ENCODE results near the gene ATP2A1.
"Not testable (repeated sequence)": the region's sequence is repeated elsewhere in the genome, so short reads cannot be mapped to it uniquely, and the experiment has no call there.

The ATP2A1 gene

GRCh38 chr16:28879841-28880588 lies 1.7 kb downstream of the ATP2A1 start:
- no peaks in the 10 kb centered on the region; the same call in 1 of the 2 replicates for H3F3A ChIP-seq (ENCODE audit: low read depth)
- H3K79me2 ChIP-seq (ENCODE audit: insufficient read depth, low read length): peaks cover 14% of the 10 kb centered on the region
- peak overlapping the region; percentile 90 for H3K9ac ChIP-seq (ENCODE audit: low read depth, low read length, poor library complexity, severe bottlenecking)
- no peaks in the 10 kb centered on the region for H3K9me3 ChIP-seq (ENCODE audit: insufficient read depth, low read depth, low read length)
- H3K36me3 ChIP-seq (ENCODE audit: insufficient read depth, low read length): no peaks in the 10 kb centered on the region
- no peaks in the 10 kb centered on the region for H3K9me2 ChIP-seq (replicated peaks; ENCODE audit: low read depth, low read length)
- TF ChIP-seq EZH2phosphoT487 (IDR thresholded peaks at IDR 0.05; ENCODE audit: borderline replicate concordance): no peak
- TF ChIP-seq, protein P1, sequence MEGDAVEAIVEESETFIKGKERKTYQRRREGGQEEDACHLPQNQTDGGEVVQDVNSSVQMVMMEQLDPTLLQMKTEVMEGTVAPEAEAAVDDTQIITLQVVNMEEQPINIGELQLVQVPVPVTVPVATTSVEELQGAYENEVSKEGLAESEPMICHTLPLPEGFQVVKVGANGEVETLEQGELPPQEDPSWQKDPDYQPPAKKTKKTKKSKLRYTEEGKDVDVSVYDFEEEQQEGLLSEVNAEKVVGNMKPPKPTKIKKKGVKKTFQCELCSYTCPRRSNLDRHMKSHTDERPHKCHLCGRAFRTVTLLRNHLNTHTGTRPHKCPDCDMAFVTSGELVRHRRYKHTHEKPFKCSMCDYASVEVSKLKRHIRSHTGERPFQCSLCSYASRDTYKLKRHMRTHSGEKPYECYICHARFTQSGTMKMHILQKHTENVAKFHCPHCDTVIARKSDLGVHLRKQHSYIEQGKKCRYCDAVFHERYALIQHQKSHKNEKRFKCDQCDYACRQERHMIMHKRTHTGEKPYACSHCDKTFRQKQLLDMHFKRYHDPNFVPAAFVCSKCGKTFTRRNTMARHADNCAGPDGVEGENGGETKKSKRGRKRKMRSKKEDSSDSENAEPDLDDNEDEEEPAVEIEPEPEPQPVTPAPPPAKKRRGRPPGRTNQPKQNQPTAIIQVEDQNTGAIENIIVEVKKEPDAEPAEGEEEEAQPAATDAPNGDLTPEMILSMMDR (conservative IDR thresholded peaks at IDR 0.05; ENCODE audit: low read length): no peak
- H2AFZ ChIP-seq (ENCODE audit: low read length): peak overlapping the region; percentile 86
- H3K27me3 ChIP-seq (ENCODE audit: insufficient read depth, low read length, poor library complexity, severe bottlenecking): no peaks in the 10 kb centered on the region
- H3K4me1 ChIP-seq (ENCODE audit: insufficient read depth, low read length, poor library complexity, severe bottlenecking): peaks cover 14% of the 10 kb centered on the region
- peak overlapping the region; percentile 96 for H3K4me2 ChIP-seq (ENCODE audit: low read depth, low read length, poor library complexity, severe bottlenecking)
- peak overlapping the region; percentile 86 for H3K4me3 ChIP-seq (ENCODE audit: low read length, poor library complexity, severe bottlenecking)
- no peaks in the 10 kb centered on the region for H4K20me1 ChIP-seq (ENCODE audit: insufficient read depth, low read length, poor library complexity, severe bottlenecking)

- Histone ChIP-seq H3K36me3 (ENCODE audit: insufficient read depth, low read length) (no peaks in the 10 kb centered on the region), H2AFZ (ENCODE audit: low read length) (no peak overlapping the region), H3K9me2 (replicated peaks; ENCODE audit: low read depth, low read length) (no peaks in the 10 kb centered on the region), H3K9me3 (ENCODE audit: insufficient read depth, low read depth, low read length) (no peaks in the 10 kb centered on the region), H3K9ac (ENCODE audit: low read depth, low read length, poor library complexity, severe bottlenecking) (peak overlapping the region; percentile 90), H3K79me2 (ENCODE audit: insufficient read depth, low read length) (peaks cover 14% of the 10 kb centered on the region), H3K4me3 (ENCODE audit: low read length, poor library complexity, severe bottlenecking) (peak overlapping the region; percentile 86), H3K4me2 (ENCODE audit: low read depth, low read length, poor library complexity, severe bottlenecking) (peak overlapping the region; percentile 96), H3K4me1 (ENCODE audit: insufficient read depth, low read length, poor library complexity, severe bottlenecking) (peaks cover 14% of the 10 kb centered on the region), H3F3A (ENCODE audit: low read depth) (no peaks in the 10 kb centered on the region; the same call in 1 of the 2 replicates), H3K27me3 (ENCODE audit: insufficient read depth, low read length, poor library complexity, severe bottlenecking) (no peaks in the 10 kb centered on the region), H4K20me1 (ENCODE audit: insufficient read depth, low read length, poor library complexity, severe bottlenecking) (no peaks in the 10 kb centered on the region)
- TF ChIP-seq EZH2phosphoT487 (IDR thresholded peaks at IDR 0.05; ENCODE audit: borderline replicate concordance): no peak
- TF ChIP-seq, protein P1 (conservative IDR thresholded peaks at IDR 0.05; ENCODE audit: low read length): no peak
These were observed 2.3 kb downstream of the ATP2A1 start for GRCh38 chr16:28880589-28880915.

- H4K20me1 ChIP-seq (ENCODE audit: insufficient read depth, low read length, poor library complexity, severe bottlenecking): no peaks in the 10 kb centered on the region
- no peaks in the 10 kb centered on the region for H3K9me2 ChIP-seq (replicated peaks; ENCODE audit: low read depth, low read length)
- no peaks in the 10 kb centered on the region for H3K9me3 ChIP-seq (ENCODE audit: insufficient read depth, low read depth, low read length)
- peaks cover 14% of the 10 kb centered on the region for H3K79me2 ChIP-seq (ENCODE audit: insufficient read depth, low read length)
- H3K36me3 ChIP-seq (ENCODE audit: insufficient read depth, low read length): no peaks in the 10 kb centered on the region
- H3K4me3 ChIP-seq (ENCODE audit: low read length, poor library complexity, severe bottlenecking): no peak overlapping the region
- peaks cover 14% of the 10 kb centered on the region for H3K4me1 ChIP-seq (ENCODE audit: insufficient read depth, low read length, poor library complexity, severe bottlenecking)
- no peaks in the 10 kb centered on the region for H3K27me3 ChIP-seq (ENCODE audit: insufficient read depth, low read length, poor library complexity, severe bottlenecking)
- TF ChIP-seq, protein P1 (conservative IDR thresholded peaks at IDR 0.05; ENCODE audit: low read length): no peak
- no peak for TF ChIP-seq EZH2phosphoT487 (IDR thresholded peaks at IDR 0.05; ENCODE audit: borderline replicate concordance)
- H3K9ac ChIP-seq (ENCODE audit: low read depth, low read length, poor library complexity, severe bottlenecking): no peak overlapping the region
- no peak overlapping the region for H3K4me2 ChIP-seq (ENCODE audit: low read depth, low read length, poor library complexity, severe bottlenecking)
- no peaks in the 10 kb centered on the region for H3F3A ChIP-seq (ENCODE audit: low read depth)
- H2AFZ ChIP-seq (ENCODE audit: low read length): no peak overlapping the region
These were observed 2.7 kb downstream of the ATP2A1 start for GRCh38 chr16:28880955-28881354.

DNA sequence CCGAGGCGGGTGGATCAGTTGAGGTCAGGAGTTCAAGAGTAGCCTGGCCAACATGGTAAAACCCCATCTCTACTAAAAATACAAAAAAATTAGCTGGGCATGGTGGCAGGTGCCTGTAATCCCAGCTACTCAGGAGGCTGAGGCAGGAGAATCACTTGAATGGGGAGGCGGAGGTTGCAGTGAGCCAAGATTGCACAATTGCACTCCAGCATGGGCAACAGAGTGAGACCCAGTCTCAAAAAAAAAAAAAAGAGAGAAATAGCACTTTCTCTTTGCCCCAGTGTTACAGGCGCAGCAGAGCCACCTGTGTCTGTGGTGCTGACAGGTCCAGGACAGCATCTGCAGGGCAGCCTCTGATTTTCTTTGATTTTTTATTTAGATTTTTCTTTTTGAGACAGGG lies 3.3 kb downstream of the ATP2A1 start:
- H3K4me2 ChIP-seq (ENCODE audit: low read depth, low read length, poor library complexity, severe bottlenecking); H3K4me3 ChIP-seq (ENCODE audit: low read length, poor library complexity, severe bottlenecking); H3K27me3 ChIP-seq (ENCODE audit: insufficient read depth, low read length, poor library complexity, severe bottlenecking); H4K20me1 ChIP-seq (ENCODE audit: insufficient read depth, low read length, poor library complexity, severe bottlenecking); H3K9me2 ChIP-seq (replicated peaks; ENCODE audit: low read depth, low read length); H3K9ac ChIP-seq (ENCODE audit: low read depth, low read length, poor library complexity, severe bottlenecking); H3K9me3 ChIP-seq (ENCODE audit: insufficient read depth, low read depth, low read length); H2AFZ ChIP-seq (ENCODE audit: low read length); H3F3A ChIP-seq (ENCODE audit: low read depth); H3K36me3 ChIP-seq (ENCODE audit: insufficient read depth, low read length): not testable (repeated sequence)
- peaks cover 14% of the 10 kb centered on the region for H3K4me1 ChIP-seq (ENCODE audit: insufficient read depth, low read length, poor library complexity, severe bottlenecking)
- peaks cover 14% of the 10 kb centered on the region for H3K79me2 ChIP-seq (ENCODE audit: insufficient read depth, low read length)

Data from Loucy (cell line).